Liver (tissue), 3 donors: ENCODE data around the gene NINJ2.

Experiments
- GABPA ChIP-seq, 2 donors: IDR thresholded peaks in 1 of 2; conservative IDR thresholded peaks in 1 of 2; 2 replicates each; pipeline ENCODE4 v1.6.1; 2016; ENCODE audit warnings: antibody characterized with exemption in 2 of 2, mild to moderate bottlenecking in 1 of 2, moderate library complexity in 1 of 2
- HNF4G ChIP-seq: IDR thresholded peaks from 2 replicates; pipeline ENCODE4 v1.6.1; 2016; ENCODE audit warnings: antibody characterized with exemption
- JUND ChIP-seq, 2 donors: IDR thresholded peaks; 2 replicates each; pipeline ENCODE4 v1.6.1; 2016; ENCODE audit warnings: antibody characterized with exemption in 2 of 2
- MAX ChIP-seq: IDR thresholded peaks from 2 replicates; pipeline ENCODE4 v1.6.1; 2016; ENCODE audit warnings: antibody characterized with exemption
- RAD21 ChIP-seq, 2 donors: IDR thresholded peaks; 2 replicates each; pipeline ENCODE4 v1.6.1; 2016; ENCODE audit warnings: antibody characterized with exemption in 2 of 2, mild to moderate bottlenecking in 2 of 2
- REST ChIP-seq: IDR thresholded peaks from 2 replicates; pipeline ENCODE4 v1.6.1; 2016; ENCODE audit warnings: antibody characterized with exemption, mild to moderate bottlenecking
- RXRA ChIP-seq, 2 donors: IDR thresholded peaks; 2 replicates each; pipeline ENCODE4 v1.6.1; 2017 to 2018; ENCODE audit warnings: antibody characterized with exemption in 2 of 2, mild to moderate bottlenecking in 1 of 2
- SP1 ChIP-seq: IDR thresholded peaks from 2 replicates; pipeline ENCODE4 v1.6.1; 2018; ENCODE audit warnings: antibody characterized with exemption, mild to moderate bottlenecking
- TAF1 ChIP-seq: conservative IDR thresholded peaks from 2 replicates; pipeline ENCODE4 v1.6.1; 2016; ENCODE audit warnings: antibody characterized with exemption, mild to moderate bottlenecking
- YY1 ChIP-seq: IDR thresholded peaks from 2 replicates; pipeline ENCODE4 v1.6.1; 2016; ENCODE audit warnings: antibody characterized with exemption, mild to moderate bottlenecking
- TF ChIP-seq, protein P1 (sequence below): fragments of 150-350 bp; IDR thresholded peaks from 2 replicates; pipeline ENCODE4 v1.5.1; 2017; ENCODE audit warnings: improper control_type of control experiment, low read depth, low read length; ENCODE audit not compliant: missing input control
- TF ChIP-seq, protein P2 (sequence below): IDR thresholded peaks from 2 replicates; pipeline ENCODE4 v1.6.1; 2016; ENCODE audit warnings: antibody characterized with exemption
- donor health status: healthy.
- donor health status: healthy.

DNA sequence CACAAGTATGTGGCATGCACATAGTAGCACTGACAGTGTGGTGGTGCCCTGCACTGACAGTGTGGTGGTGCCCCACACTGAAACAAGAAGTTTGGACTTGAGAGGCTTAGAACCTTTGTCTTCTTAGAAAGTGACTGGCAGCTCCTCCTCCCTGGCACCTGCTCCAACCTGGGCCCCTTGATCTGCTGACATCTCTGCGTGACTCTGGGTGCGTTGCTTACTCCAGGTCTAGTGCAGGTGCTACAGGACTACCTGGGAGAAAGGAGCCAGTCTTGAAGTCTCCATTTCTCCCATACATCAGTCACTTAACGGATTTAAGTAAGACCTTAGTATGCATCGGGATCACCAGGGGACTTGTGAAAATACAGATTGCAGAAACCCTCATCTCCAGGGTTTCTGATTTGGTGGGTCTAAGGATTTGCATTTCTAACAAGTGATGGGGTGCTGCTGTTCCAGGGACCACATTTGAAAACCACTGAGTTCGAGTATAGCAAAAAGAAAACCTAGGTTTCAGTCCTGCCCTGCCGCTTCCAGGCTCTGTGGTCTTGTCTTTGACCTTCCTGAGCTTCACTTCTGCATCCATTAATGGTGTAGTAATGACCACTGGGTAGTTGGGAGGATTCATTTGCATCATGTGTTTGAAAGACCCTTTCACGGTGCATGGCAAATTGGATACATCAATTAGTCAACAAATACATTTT is 15.7 kb downstream of the NINJ2 start:
- TF ChIP-seq, protein P1, sequence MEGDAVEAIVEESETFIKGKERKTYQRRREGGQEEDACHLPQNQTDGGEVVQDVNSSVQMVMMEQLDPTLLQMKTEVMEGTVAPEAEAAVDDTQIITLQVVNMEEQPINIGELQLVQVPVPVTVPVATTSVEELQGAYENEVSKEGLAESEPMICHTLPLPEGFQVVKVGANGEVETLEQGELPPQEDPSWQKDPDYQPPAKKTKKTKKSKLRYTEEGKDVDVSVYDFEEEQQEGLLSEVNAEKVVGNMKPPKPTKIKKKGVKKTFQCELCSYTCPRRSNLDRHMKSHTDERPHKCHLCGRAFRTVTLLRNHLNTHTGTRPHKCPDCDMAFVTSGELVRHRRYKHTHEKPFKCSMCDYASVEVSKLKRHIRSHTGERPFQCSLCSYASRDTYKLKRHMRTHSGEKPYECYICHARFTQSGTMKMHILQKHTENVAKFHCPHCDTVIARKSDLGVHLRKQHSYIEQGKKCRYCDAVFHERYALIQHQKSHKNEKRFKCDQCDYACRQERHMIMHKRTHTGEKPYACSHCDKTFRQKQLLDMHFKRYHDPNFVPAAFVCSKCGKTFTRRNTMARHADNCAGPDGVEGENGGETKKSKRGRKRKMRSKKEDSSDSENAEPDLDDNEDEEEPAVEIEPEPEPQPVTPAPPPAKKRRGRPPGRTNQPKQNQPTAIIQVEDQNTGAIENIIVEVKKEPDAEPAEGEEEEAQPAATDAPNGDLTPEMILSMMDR = no peak
- TF ChIP-seq REST (no peak), SP1 (no peak), JUND (IDR thresholded peaks at IDR 0.05) (no peak), MAX (no peak), RXRA (IDR thresholded peaks at IDR 0.05) (no peak), RAD21 (IDR thresholded peaks at IDR 0.05) (no peak), HNF4G (no peak), YY1 (no peak), GABPA (IDR thresholded peaks at IDR 0.05 in 1 of 2, conservative IDR thresholded peaks at IDR 0.05 in 1 of 2) (no peak), TAF1 (no peak)
- TF ChIP-seq, protein P2, sequence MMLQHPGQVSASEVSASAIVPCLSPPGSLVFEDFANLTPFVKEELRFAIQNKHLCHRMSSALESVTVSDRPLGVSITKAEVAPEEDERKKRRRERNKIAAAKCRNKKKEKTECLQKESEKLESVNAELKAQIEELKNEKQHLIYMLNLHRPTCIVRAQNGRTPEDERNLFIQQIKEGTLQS = no peak
